Spleen (tissue), 11 donors: ENCODE results near the gene MASTL. TPM values are rescaled to one million over a fixed set of nuclear protein-coding genes. Genes with fewer than 3 reads are reported as not detected.

Experiments
- DNase-seq: peaks from one replicate; pipeline ENCODE4 v3.0.0-alpha.2; 2020
- H3K27ac ChIP-seq, 8 donors: fragments of 200-600 bp; sonication (generic) in 7 of 8; 1 replicate in 4 of 8; 2 replicates in 4 of 8; pipeline versions ENCODE4 v1.5.0 to v1.8.0; 2016 to 2021; ENCODE audit warnings: inconsistent platforms in 4 of 8, mild to moderate bottlenecking in 4 of 8, moderate library complexity in 1 of 8
- H3K27me3 ChIP-seq, 7 donors: fragments of 200-600 bp; sonication (generic) in 6 of 7; replicated peaks in 1 of 7; 1 replicate in 4 of 7; 2 replicates in 3 of 7; pipeline versions ENCODE4 v1.5.0 to v1.8.0; 2016 to 2021; ENCODE audit warnings: inconsistent platforms in 3 of 7, mild to moderate bottlenecking in 1 of 7
- H3K36me3 ChIP-seq, 6 donors: fragments of 200-600 bp; sonication (generic) in 5 of 6; 1 replicate in 4 of 6; 2 replicates in 2 of 6; pipeline versions ENCODE4 v1.5.0 to v1.8.0; 2016 to 2021; ENCODE audit warnings: inconsistent platforms in 2 of 6
- H3K4me1 ChIP-seq, 6 donors: fragments of 200-600 bp; sonication (generic) in 5 of 6; 1 replicate in 3 of 6; 2 replicates in 3 of 6; pipeline versions ENCODE4 v1.5.0 to v1.8.0; 2016 to 2021; ENCODE audit warnings: inconsistent platforms in 3 of 6
- H3K4me3 ChIP-seq, 8 donors: fragments of 200-600 bp; sonication (generic) in 7 of 8; 1 replicate in 4 of 8; 2 replicates in 4 of 8; pipeline versions ENCODE4 v1.5.0 to v1.8.0; 2016 to 2021; ENCODE audit warnings: inconsistent platforms in 4 of 8, mild to moderate bottlenecking in 4 of 8, moderate library complexity in 2 of 8
- H3K9me3 ChIP-seq, 8 donors: fragments of 200-600 bp; sonication (generic) in 7 of 8; 1 replicate in 4 of 8; 2 replicates in 4 of 8; pipeline versions ENCODE4 v1.5.0 to v1.8.0; 2016 to 2021; ENCODE audit warnings: inconsistent platforms in 4 of 8
- CTCF ChIP-seq, 11 experiments: fragments of 200-600 bp in 7 of 11; fragments of 450-650 bp in 4 of 11; sonication (generic) in 4 of 11; IDR thresholded peaks in 8 of 11; conservative IDR thresholded peaks in 3 of 11; 1 replicate in 7 of 11; 2 replicates in 4 of 11; pipeline versions ENCODE4 v1.4.0 to v1.8.0; 2016 to 2021; ENCODE audit warnings: antibody characterized with exemption in 11 of 11, inconsistent platforms in 4 of 11, mild to moderate bottlenecking in 1 of 11
- POLR2A ChIP-seq, 3 donors: fragments of 450-650 bp; IDR thresholded peaks; one replicate each; pipeline ENCODE4 v1.5.1; 2017; ENCODE audit warnings: antibody characterized with exemption in 3 of 3, mild to moderate bottlenecking in 1 of 3
- POLR2AphosphoS5 ChIP-seq, 3 donors: sonication (generic); formaldehyde crosslinking; IDR thresholded peaks; one replicate each; pipeline ENCODE4 v1.5.1; 2017; ENCODE audit warnings: antibody characterized with exemption in 3 of 3
- WGBS, 5 donors: extraction: QIAGEN DNeasy Blood & Tissue Kit in 3 of 5; methylation state at CpG; one replicate each; pipeline versions ENCODE4 v1.1.5 to v1.1.7; 2013 to 2018; 5-methylcytosine and 5-hydroxymethylcytosine counted together
- intact Hi-C: fragments of 100-400 bp; cut with DNase I; formaldehyde crosslinking; loops from one replicate; pipeline ENCODE4 v1.15.0; 2023; ENCODE audit warnings: low total_unique reads
- polyA plus RNA-seq, 3 donors: library from polyadenylated mRNA; stranded (reverse); fragments of 200-250 nt; gene quantifications; one replicate each; pipeline ENCODE4 v1.2.1, GENCODE V29; 2013
- total RNA-seq, 7 donors: library from RNA; depleted of rRNA in 3 of 7; stranded (reverse); fragments of >200 nt in 3 of 7; fragmentation: NEBNext Ultra II Directional in 4 of 7; extraction: Animal tissue kit (Norgen Biotek cat#: 25700) in 4 of 7; gene quantifications; one replicate each; pipeline versions ENCODE4 v1.1.0 to v1.2.1, GENCODE V29; 2016 to 2021
- donor health status: healthy with polysubstance abuse.
- donor health status: DM: no; HTN: no; CAD: no; lungs with moderate emphysema.
- donor health status: DM: no; HTN: no; CAD: no.
- donor health status: Bipolar disorder and iron deficiency.
- donor health status: healthy.
- donor health status: DM: no; HTN: no; CAD: no.
- donor health status: DM: yes; HTN: yes; CAD: no.

Gene MASTL
- total and polyA plus RNA-seq, 10 donors, result 3.6 to 10.3 (median 6.4) TPM

DNA sequence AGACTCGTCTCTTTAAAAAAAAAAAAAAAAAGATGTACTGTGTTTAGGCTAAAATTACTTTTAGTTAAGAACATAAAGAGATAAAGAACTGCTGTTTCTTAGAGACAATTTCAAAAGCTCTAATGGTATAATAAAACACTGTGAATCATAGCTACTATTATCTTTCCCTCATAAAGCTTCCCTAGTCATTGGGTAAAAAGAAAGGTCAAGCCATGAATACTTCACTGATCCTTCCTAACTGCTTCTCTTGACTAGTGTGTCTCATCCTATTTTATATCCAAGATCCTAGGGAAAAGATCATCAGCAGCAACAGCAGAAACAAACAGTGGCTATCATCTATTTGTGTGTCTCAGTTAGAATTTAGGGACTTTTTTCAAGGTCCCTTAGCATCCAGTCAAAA lies 11.5 kb upstream of the MASTL start:
- no peak overlapping the region for H3K27ac ChIP-seq

GRCh38 chr10:27145937-27146336 lies 9.2 kb upstream of the MASTL start:
- intact Hi-C loops, result no loop called here
- Histone ChIP-seq H3K4me3 (no peak overlapping the region), H3K27me3 (no peaks in the 10 kb centered on the region), H3K27ac (no peak overlapping the region), H3K9me3 (no peaks in the 10 kb centered on the region), H3K36me3 (peaks cover 0 to 93% (median 70%) of the 10 kb centered on the region in 6 donors), H3K4me1 (peaks cover 0 to 45% (median 11%) of the 10 kb centered on the region in 6 donors)
- DNase-seq, result no peak
- TF ChIP-seq CTCF (IDR thresholded peaks at IDR 0.05 in 8 of 11, conservative IDR thresholded peaks at IDR 0.05 in 3 of 11), result no peak
- no peak for TF ChIP-seq POLR2A (IDR thresholded peaks at IDR 0.05)
- no peak for TF ChIP-seq POLR2AphosphoS5 (IDR thresholded peaks at IDR 0.05)

More for the DNA sequence above, 11.5 kb upstream of the MASTL start:
- Histone ChIP-seq H3K36me3 (peaks cover 0 to 100% (median 76%) of the 10 kb centered on the region in 6 donors), H3K4me1 (peaks cover 0 to 26% (median 2%) of the 10 kb centered on the region in 6 donors), H3K4me3 (no peak overlapping the region), H3K27me3 (no peaks in the 10 kb centered on the region), H3K9me3 (no peaks in the 10 kb centered on the region)
- DNase-seq, result no peak
- intact Hi-C loops, result no loop called here
- 90 to 100% (median 96%) methylated on average over 1 of the region's 1 CpG for WGBS, 5 donors
- TF ChIP-seq POLR2AphosphoS5 (IDR thresholded peaks at IDR 0.05) (no peak), POLR2A (IDR thresholded peaks at IDR 0.05) (no peak), CTCF (IDR thresholded peaks at IDR 0.05 in 8 of 11, conservative IDR thresholded peaks at IDR 0.05 in 3 of 11) (no peak)

GRCh38 chr10:27147701-27148100 lies 7.5 kb upstream of the MASTL start:
- TF ChIP-seq POLR2A (IDR thresholded peaks at IDR 0.05), result no peak
- no peak for DNase-seq
- H3K9me3 ChIP-seq, result no peaks in the 10 kb centered on the region
- 62 to 82% (median 66%) methylated on average over 5 of the region's 5 CpGs for WGBS, 5 donors
- no peak overlapping the region for H3K27ac ChIP-seq
- intact Hi-C loops, result no loop called here
- H3K4me1 ChIP-seq, result peaks cover 9 to 63% (median 26%) of the 10 kb centered on the region in 6 donors
- peaks cover 0 to 83% (median 61%) of the 10 kb centered on the region in 6 donors for H3K36me3 ChIP-seq
- no peaks in the 10 kb centered on the region for H3K27me3 ChIP-seq
- no peak overlapping the region for H3K4me3 ChIP-seq

- no peak for TF ChIP-seq POLR2A (IDR thresholded peaks at IDR 0.05)
- no peak for TF ChIP-seq CTCF (IDR thresholded peaks at IDR 0.05 in 8 of 11, conservative IDR thresholded peaks at IDR 0.05 in 3 of 11)
- no peak for TF ChIP-seq POLR2AphosphoS5 (IDR thresholded peaks at IDR 0.05)
- Histone ChIP-seq H3K4me1 (peaks cover 9 to 73% (median 36%) of the 10 kb centered on the region in 6 donors), H3K4me3 (no peak overlapping the region), H3K27me3 (no peaks in the 10 kb centered on the region), H3K36me3 (peaks cover 0 to 57% (median 37%) of the 10 kb centered on the region in 6 donors), H3K9me3 (no peaks in the 10 kb centered on the region), H3K27ac (no peak overlapping the region)
- no peak for DNase-seq
- WGBS, 5 donors, result 78 to 100% (median 87%) methylated on average over 1 of the region's 1 CpG
- intact Hi-C loops, result loop anchor here (10.0 kb wide), 1 partner anchor 45 kb away; the partner anchor contains the start of gene ANKRD26
These were observed 4.9 kb upstream of the MASTL start for GRCh38 chr10:27150261-27150660.

DNA sequence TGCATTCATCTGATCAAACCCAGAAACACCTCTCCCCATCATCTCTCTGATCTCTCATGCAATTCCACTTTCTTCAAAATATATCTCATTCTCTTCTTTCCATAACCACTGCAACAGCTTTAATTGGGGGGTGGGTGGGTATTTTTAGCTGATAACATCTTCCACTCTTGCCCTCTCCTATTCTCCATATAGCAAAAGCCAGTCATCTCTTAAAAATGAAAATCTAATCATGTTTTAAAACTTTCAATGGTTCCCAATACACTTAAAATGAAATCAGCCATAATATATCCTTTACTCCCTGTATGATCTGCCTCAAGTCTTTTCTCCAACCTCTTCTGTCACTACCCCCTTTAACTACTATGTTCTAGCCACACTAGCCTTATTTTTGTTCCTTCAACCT lies 2.5 kb upstream of the MASTL start:
- TF ChIP-seq POLR2AphosphoS5 (IDR thresholded peaks at IDR 0.05), result no peak
- TF ChIP-seq POLR2A (IDR thresholded peaks at IDR 0.05), result no peak
- TF ChIP-seq CTCF (IDR thresholded peaks at IDR 0.05 in 8 of 11, conservative IDR thresholded peaks at IDR 0.05 in 3 of 11), result no peak
- no peak for DNase-seq
- no peaks in the 10 kb centered on the region for H3K27me3 ChIP-seq
- peaks cover 0 to 33% (median 14%) of the 10 kb centered on the region in 6 donors for H3K36me3 ChIP-seq
- peaks cover 13 to 82% (median 49%) of the 10 kb centered on the region in 6 donors for H3K4me1 ChIP-seq
- intact Hi-C loops, result loop anchor here (10.0 kb wide), 1 partner anchor 48 kb away; the partner anchor contains the start of gene ANKRD26
- no peaks in the 10 kb centered on the region for H3K9me3 ChIP-seq
- H3K27ac ChIP-seq, result no peak overlapping the region
- peak overlapping the region in 6 of 8 donors; percentile 63 to 95 (median 81) for H3K4me3 ChIP-seq
